Pons (tissue), 1 donor: ENCODE results near the gene RAC3.

Source experiments
- DNase-seq: peaks from one replicate; pipeline ENCODE4 v3.0.0-alpha.2; 2016; ENCODE audit warnings: low spot score

The RAC3 gene

DNA sequence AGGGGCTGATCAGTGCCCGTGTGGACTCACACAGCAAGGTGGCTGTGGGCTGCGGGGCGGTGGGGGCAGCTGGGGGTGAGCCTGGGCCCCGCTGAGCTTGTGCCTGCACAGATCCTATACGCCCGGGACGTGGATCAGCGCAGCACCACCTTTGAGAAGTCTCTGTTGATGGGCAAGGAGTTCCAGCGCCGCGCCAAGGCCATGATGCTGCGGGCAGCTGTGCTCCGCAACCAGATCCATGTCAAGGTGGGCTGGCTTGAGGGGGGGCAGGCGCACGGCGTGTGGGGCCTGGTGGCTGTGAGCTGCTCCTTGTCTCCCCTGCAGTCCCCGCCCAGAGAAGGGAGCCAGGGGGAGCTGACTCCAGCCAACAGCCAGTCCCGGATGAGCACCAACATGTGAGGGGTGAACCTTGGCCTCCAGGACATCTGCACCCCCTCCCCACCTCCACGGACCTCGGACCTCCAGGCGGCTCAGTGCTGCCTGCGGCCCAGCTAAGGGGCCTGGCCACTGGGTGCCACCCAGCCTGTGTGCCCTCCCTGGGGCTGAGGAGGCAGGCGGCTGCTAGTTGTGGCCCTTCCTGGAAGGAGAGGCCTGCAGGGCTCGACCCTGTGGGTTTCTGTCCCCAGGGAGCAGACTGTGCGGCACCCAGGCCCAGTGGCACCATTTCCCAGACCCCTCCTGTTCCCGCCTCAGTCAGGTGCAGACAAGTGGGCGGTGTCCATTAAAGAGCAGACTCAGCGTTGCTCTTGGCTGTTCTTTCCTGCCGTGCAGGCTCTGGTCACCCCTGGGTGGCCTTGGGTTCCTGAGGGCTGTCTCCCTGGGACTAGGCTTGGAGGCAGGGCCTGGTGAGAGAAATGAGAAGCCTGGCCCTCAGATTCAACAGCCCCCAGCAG lies 25.5 kb downstream of the RAC3 start:
- DNase-seq, result no peak

DNA sequence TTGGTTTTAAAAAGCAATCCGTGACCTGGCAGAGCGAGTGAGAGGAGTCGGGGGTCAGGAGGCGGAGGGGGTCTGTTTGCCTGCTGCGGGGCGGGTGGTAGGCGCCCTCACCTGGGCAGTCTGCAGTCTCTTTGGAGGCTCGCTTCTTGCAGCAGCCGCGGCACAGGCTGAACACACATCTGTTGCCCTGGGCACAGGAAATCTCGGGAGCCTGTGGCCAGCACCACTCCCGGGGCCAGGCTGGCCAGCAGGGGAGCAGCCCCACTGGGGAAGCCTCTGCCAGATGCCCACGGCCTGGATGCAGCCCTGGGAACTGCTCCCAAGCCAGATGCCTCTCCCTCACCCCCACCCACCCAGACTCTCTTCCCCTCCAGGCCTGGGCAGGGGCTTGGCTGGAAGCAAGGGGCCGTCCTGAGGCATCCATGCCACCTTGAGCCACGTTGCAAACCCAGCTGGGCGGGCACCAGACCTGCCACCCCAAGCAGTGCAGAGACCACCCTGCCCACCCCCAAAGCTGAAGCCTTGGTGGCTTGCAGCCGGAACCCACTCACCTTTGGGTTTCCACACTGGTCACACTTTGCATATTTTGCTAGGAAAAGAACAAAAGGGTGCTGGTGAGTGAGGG lies 26.9 kb downstream of the RAC3 start:
- DNase-seq, result no peak

DNA sequence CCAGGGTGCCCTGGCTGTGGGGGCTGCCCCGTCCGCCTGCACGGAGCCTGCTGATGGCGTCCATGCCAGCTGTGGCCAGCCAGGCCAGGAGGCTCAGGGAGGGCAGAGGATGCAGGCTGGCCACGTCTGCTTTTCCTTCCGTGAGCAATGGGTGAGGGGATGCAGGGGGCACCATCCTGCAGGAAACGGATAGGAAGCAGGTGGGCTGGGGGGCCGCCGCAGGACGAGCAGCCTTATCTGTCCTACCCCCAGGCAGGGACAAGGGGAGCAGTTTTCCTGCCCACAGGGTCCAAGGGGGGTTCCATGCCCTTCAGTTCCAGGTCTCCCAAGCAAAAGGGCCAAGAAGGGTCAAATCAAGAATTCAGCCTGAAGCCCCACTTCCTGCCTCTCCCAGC lies 27.4 kb downstream of the RAC3 start:
- DNase-seq, result no peak

GRCh38 chr17:82059272-82060000 lies 28.0 kb downstream of the RAC3 start:
- no peak for DNase-seq

DNA sequence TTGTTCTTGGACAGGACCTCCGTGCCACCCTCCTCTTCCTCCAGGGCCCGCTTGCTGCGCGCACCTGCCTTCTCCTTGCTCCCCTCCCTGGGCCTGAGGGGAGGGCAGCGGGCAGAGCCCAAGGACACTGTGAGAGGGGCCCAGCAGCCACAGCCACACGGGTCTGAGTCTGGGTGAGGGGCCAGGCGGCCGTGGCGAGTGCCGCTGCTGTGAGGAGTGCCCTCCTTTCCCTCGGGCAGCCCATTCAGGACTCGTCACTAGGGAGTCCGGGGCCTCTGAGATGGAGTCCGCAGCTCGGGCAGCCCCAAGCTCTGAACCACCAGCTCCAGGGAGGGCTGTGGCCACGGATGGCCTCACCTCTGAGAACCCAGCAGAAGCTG lies 28.5 kb downstream of the RAC3 start:
- no peak for DNase-seq

DNA sequence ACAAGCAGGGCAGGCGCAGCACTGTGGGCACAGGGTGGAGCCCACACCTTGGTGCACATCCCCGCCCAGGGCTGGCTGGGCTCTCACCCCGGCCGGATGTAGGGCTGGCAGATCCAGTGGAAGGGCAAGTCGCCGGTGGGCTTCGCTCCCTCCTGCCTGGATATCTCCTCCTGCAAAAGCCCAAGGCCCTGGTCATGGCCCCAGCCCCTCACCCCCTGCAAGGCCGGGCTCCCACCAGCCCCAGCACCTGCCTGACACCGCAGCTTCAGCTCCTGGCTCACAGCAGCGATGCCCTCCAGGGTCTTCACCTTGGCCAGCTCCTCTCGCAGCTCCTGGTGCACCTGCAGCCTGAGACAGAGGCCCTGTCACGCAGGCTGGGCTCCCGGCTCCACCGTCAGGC lies 29.1 kb downstream of the RAC3 start:
- DNase-seq, result no peak

GRCh38 chr17:82061047-82061925 lies 29.8 kb downstream of the RAC3 start:
- no peak for DNase-seq

DNA sequence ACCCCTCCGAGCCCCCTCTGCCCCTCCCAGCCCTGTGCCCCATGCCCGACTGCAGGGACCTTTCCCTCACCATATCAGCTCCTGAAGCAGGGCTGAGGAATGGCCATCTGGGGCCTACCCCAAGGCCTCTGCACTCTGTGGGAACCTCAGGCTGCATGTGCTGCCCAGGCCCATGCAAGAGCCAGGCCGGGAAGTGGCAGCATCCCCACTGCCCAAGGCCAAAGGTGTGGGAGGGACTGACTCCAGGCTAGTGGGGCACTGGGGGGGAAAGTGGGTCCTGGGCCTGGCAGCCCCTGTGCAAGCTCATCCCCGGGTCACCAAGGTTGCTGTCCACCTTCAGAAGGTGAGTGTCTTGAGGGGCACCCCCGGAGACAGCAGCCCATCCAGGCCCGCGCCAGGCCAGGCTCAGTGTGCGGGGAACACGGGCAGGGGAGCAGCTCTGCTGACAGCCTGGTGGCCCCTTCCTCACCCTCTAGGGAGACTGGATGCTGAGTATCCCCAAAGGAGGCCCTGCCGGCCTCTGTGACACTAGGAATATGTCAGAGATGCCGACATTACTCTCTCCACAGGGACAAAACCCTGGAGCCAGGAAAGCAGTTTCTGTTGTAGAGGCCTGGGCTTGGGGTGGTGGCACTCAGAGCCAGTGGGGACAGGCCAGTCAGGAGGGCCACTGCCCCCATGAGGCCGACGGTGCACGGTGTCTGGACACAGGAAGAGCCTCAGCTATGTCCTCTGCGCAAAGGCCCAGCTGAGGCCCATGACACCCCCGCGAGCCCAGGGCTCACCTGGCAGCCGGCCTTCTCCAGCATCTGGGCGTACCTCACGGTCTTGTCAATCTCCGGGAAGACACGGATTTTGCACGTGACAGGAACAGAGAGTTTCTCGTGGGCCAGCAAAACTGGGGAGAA lies 30.9 kb downstream of the RAC3 start:
- no peak for DNase-seq

DNA sequence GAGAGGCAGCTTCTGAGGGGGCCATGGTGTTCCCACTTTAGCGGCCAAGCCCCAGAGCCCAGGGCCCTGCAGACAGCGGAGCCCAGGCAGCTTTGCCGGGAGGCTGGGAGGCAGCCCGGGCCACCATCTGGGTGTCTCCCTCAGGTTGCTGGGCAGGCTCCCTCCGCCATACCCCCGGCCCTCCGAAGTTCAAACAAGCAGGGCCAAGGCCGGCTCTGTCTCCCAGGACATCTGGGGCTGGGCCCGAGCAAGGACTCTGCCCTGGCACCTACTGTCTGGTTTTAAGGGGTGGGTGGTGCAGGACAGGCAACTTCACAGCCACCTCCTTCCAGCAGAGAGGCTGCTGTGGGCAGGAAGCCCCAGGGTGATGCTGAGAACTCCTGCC lies 31.5 kb downstream of the RAC3 start:
- DNase-seq, result no peak

DNA sequence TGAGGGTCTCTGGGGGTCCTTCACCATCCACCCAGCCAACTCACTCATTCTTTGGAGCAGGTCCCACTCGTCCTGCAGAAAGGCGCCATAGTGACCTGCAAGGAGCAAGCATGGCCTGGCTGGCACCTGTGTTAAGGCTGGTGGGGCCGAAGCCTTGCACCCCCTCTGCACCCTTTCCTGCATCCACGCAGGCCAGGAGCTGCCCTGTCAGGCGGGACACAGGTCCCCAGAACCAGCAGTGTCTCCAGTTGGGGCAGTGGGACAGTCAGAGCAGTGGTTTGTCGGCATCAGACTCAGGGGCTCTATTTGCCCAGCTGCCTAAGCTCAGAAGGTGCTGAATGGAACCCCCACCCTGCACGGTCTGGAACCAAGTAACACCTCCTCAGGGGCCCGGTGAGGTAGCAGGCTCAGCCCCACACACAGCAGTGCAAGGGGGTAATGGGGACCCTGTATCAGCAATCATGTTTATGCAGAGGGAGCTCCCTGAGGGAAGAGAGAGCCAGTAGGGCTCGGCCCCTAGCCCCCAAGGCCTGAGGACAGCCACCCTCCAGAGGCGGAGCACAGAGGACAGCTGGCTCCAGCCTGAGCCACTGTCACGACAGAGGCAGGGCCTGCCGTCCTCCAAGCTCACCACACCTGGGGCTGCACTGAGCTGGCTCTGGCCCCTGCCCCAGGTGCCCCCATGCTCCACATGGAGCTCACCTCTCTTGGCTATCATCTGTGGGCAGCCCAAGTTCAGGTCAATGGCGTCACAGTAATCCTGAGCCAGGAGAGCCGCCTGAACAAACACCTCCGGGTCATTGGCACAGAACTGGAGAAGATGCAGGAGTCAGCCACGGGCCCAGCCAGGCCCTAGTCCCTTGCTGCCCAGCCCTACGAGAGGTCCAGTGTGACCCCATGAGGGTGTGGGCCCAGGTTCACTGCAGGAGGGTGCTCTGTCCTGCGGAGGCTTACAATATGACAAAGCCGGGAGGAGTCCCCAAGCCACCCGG lies 32.2 kb downstream of the RAC3 start:
- DNase-seq, result no peak

- DNase-seq, result no peak
These were observed 33.1 kb downstream of the RAC3 start for GRCh38 chr17:82064433-82065192.

GRCh38 chr17:82065193-82065637 lies 33.7 kb downstream of the RAC3 start:
- DNase-seq, result no peak

- no peak for DNase-seq
These were observed 34.3 kb downstream of the RAC3 start, which contains the start of gene DUS1L for GRCh38 chr17:82065638-82066303. Gene DUS1L, minus strand, starts transcription at chr17:82065804. Its CDS starts 745 bp downstream, at chr17:82065059.

DNA sequence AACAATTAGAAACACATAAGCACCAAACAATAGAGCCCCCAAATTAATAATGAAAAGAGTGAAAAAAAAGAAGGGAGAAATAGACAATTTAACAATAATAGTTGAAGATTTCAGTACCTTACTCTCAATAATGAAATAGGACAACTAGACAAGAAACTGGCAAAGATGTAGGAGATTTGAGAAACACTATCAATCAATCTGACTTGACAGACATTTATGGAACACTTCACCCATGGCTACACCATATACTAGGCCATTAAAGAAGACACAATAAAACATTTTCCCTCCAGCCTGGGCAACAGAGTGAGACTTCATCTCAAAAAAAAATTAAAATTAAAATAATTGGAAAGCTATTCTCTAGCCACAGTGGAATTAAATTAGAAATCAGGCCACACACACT lies 39.1 kb downstream of the RAC3 start:
- no peak for DNase-seq

DNA sequence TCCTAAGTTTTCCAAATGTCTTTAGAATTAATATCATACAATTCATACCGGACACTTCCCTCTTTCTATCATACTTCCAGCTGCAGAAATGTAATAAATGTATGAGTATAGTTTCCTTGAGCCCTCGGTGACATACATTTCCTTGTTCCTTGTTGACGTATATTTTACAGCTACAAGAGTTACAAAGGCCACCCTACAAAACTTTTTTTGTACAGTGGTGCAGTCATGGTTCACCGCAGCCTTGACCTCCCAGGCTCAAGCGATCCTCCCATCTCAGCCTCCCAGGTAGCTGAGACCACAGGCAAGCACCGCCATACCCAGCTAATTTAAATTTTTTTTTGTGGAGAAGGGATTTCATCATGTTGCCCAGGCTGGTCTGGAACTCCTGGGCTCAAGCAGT lies 41.3 kb downstream of the RAC3 start:
- no peak for DNase-seq

- no peak for DNase-seq
These were observed 42.0 kb downstream of the RAC3 start for GRCh38 chr17:82073446-82073845.

- no peak for DNase-seq
These were observed 44.7 kb downstream of the RAC3 start for GRCh38 chr17:82076018-82076784.
